Stimulated activated CD8-positive, alpha-beta memory T cell treated with anti-CD3 and anti-CD28 coated beads, Interleukin-15, amount 100 ng/mL, for 24 hours (primary cell): ENCODE data around the gene ZNF616.
"Not testable (repeated sequence)": the region's sequence is repeated elsewhere in the genome, so short reads cannot be mapped to it uniquely, and the experiment has no call there.

Source experiments
- DNase-seq: peaks from one replicate; pipeline ENCODE4 v3.0.0-alpha.2; 2020; ENCODE audit warnings: low read depth

The ZNF616 gene

DNA sequence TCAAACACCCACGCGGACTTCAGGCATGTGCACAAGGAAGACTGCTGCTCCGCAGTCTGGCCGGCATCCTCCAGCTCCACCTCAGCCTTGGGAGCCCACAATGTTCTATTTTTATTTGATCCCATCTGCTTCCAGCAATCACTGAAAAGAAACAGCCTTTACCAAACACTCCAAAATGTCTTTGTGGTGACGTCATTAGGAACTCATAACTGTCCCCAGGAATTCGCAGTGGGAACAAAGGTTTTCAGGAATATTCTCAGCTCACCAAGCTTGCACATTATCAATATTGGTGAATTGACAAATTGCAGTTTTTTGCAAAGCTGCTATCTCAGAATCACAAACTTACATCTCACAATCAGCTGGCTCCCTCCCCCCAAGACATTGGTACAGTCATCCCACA is 29.0 kb downstream of the ZNF616 start:
- DNase-seq = no peak

- DNase-seq = no peak
These were observed 37.0 kb downstream of the ZNF616 start for GRCh38 chr19:52102782-52103181.

DNA sequence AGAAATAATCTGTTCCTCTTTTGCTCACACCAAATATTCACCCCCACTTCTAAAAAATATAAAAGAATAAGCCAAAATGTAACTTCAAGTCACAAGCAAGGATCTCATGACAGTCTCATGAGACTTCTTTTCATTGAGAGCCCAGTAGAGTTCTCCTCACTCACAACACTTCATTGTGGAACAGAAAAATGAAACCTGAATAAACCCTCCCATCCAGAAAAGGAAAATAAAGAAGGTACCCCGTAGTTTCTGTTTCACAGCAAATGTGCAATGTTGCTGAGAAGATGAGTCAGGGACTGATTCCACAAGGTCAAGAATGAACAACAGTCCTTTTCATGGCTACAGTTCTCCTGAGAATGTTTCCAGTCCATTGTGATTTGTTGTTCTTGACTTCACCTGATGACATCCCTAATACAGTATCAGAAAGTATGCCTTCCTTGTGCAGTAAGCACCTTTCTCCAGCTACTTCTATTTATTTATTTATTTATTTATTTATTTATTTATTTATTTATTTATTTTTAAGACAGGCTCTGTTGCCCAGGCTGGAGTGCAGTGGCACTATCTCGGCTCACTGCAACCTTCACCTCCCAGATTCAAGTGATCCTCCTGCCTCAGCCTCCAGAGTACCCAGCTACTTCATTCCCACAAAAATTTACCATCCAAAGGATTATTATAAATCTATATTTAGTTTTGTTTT is 37.7 kb downstream of the ZNF616 start:
- DNase-seq = no peak

DNA sequence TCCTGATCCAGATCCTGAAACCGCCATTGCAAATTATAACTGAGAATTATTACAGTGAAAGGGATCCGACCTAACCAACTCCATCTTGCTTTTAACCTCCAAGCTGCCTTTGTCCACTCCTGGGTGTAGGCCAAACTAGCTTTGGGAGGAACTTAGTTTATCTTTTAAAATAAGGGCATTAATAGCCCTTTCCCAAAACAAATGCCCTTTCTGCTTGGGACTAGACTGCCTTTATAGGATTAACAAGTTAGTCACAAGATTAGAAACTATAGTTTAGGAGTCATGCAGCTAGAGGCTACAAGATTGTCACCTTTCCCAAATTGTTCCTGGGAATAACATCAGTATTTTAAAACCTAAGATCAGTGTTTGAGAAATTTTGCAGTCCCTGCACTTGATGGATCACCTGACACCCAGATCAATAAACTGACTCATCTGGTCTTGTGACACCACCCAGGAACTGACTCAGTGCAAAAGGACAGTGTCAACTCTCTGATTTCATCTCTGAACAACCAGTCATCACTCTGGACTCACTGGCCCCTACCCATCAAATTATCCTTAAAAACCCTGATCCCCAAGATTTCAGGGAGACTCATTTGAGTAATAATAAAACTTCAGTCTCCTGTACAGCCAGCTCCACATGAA is 40.1 kb downstream of the ZNF616 start:
- no peak for DNase-seq

GRCh38 chr19:52096416-52096815 is 43.3 kb downstream of the ZNF616 start:
- DNase-seq = not testable (repeated sequence)

DNA sequence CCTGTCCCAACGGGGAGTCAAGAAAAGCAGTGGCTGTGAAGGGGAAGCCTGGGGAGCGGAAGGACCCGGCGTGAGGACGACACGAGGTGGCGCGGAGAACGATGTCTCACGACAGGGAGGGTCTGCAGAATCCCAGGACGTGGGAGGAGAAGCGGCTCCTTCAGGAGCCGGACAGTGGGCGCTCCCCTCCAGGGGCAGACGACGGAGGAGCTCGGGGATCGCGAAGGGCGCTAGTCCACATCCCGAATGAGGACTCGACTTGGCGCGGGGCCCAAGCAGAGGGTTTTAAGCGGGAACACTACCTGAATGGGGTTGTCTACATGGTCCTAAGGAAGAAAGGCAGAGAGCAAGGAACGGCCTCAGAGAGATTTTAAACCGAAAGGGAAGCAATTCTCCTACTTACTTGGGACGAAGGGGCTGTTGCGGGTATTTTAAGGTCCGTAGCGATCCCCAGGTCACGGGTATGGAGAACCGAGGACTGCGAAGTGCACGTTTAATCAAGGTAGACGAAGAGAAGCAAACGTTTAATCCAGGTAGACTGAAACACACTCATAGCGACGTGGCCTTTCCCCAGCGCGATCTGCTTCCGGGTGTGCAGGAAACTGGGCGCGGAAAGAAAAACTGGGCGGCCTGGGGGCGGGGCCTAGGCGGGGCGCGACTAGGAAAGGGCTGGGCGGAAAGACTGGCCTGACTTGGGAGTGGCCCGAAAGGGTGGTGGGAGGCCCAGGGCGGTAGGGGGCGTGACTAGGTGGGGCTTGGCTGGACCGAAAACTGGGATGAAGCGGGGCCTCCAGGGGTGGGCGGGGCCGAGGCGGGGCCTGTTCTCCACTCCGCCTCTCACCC is 44.3 kb downstream of the ZNF616 start, which contains the start of gene ZNF841:
TSS of gene ZNF841 (minus strand) at position 594 of the 843 bp plus-strand sequence. CDS start 10,964 bp downstream, outside the sequence.
- peak; percentile 72 for DNase-seq

GRCh38 chr19:52094526-52095130 is 45.1 kb downstream of the ZNF616 start:
- no peak for DNase-seq

- DNase-seq = no peak
These were observed 53.3 kb downstream of the ZNF616 start for GRCh38 chr19:52086481-52086880.

- no peak for DNase-seq
These were observed 69.2 kb downstream of the ZNF616 start for GRCh38 chr19:52070496-52070895.

DNA sequence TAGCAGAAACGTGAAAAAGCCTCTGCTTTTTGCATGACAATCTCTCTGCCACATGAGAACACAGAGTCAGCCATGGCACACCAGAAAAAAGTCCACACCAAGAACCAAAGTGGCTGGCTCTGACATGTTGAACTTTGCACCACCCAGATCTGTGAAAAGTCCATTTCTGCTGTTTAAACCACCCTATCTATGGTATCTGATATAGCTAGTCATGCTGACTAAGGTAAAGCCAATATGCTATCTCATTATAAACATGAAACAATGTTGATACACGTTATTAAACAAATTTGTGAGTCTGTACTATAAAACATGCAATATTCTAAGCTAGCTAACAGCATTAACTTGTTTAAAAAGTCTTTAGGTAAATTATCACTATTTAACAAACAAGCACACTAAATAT is 70.1 kb downstream of the ZNF616 start:
- DNase-seq = no peak

DNA sequence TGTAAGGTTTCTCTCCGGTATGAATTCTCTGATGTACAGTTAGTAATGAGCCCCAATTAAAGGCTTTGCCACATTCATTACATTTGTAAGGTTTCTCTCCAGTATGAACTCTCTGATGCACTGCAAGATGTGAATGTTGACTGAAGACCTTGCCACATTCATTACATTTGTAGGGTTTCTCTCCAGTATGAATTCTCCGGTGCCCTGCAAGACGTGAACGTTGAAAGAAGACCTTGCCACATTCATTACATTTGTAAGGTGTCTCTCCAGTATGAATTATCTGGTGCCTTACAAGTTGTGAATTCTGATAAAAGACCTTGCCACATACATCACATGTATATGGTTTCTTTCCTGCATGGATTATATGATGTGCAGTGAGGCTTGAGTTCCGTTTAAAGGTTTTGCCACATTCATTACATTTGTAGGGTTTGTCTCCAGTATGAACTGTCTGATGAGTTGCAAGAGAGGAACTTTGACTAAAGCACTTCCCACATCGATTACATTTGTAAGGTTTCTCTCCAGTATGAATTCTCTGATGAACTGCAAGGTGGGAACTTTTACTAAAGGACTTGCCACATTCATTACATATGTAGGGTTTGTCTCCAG is 73.4 kb downstream of the ZNF616 start:
- DNase-seq = no peak

GRCh38 chr19:52065399-52065798 is 74.3 kb downstream of the ZNF616 start:
- no peak for DNase-seq
